Spinal cord (tissue), 10 donors: ENCODE results near the gene ATG7. TPM values are rescaled to one million over a fixed set of nuclear protein-coding genes. Genes with fewer than 3 reads are reported as not detected.
"Not testable (repeated sequence)": the region's sequence is repeated elsewhere in the genome, so short reads cannot be mapped to it uniquely, and the experiment has no call there.

Experiments
- DNase-seq, 6 donors: peaks; one replicate each; pipeline versions ENCODE4 v3.0.0 to v3.0.0-alpha.2; 2013 to 2015; ENCODE audit warnings: low spot score in 6 of 6, low read depth in 4 of 6
- H3K27ac ChIP-seq: one replicate; pipeline ENCODE4 v1.5.1; 2013; ENCODE audit warnings: low read depth, low read length, control low read depth
- H3K27me3 ChIP-seq: one replicate; pipeline ENCODE4 v1.6.1; 2013; ENCODE audit warnings: low read length; ENCODE audit not compliant: control insufficient read depth, insufficient read depth
- H3K36me3 ChIP-seq: one replicate; pipeline ENCODE4 v1.6.1; 2013; ENCODE audit warnings: low read length; ENCODE audit not compliant: control insufficient read depth, insufficient read depth
- H3K4me1 ChIP-seq: one replicate; pipeline ENCODE4 v1.6.1; 2013; ENCODE audit warnings: low read length; ENCODE audit not compliant: control insufficient read depth, insufficient read depth
- H3K4me3 ChIP-seq: one replicate; pipeline ENCODE4 v1.5.1; 2013; ENCODE audit warnings: low read depth, low read length, control low read depth
- H3K9me3 ChIP-seq: one replicate; pipeline ENCODE4 v1.6.1; 2013; ENCODE audit warnings: low read length; ENCODE audit not compliant: control insufficient read depth, insufficient read depth
- WGBS: methylation state at CpG from one replicate; pipeline ENCODE4 v1.1.5; 2013; ENCODE audit warnings: missing lambda C conversion rate; ENCODE audit not compliant: insufficient coverage; 5-methylcytosine and 5-hydroxymethylcytosine counted together
- polyA plus RNA-seq, 2 donors: library from polyadenylated mRNA; unstranded; fragments of 120-200 nt; gene quantifications; one replicate each; pipeline ENCODE4 v1.2.1, GENCODE V29; 2013; ENCODE audit not compliant: insufficient read length in 2 of 2
- total RNA-seq, 2 donors: library from RNA; depleted of rRNA in 1 of 2; stranded (reverse); fragments of 120-200 nt in 1 of 2; fragments of >200 nt in 1 of 2; gene quantifications; one replicate each; pipeline versions ENCODE4 v1.2.3 to v1.2.4, GENCODE V29; 2013 to 2014
- donor health status: healthy.

ATG7 gene
- total and polyA plus RNA-seq, 4 donors, result 18.2 to 48.0 (median 26.4) TPM

- no peak overlapping the region for H3K4me3 ChIP-seq
- DNase-seq, result peak in 2 of 6 donors; percentile 68 to 89
- 0% methylated on average over 1 of the region's 9 CpGs for WGBS
Measured at GRCh38 chr3:11509173-11510000, 237.2 kb downstream of the ATG7 start.

GRCh38 chr3:11510001-11510340 lies 237.8 kb downstream of the ATG7 start:
- Histone ChIP-seq H3K36me3 (peaks cover 7% of the 10 kb centered on the region), H3K4me1 (peaks cover 21% of the 10 kb centered on the region), H3K27ac (peak overlapping the region; percentile 79), H3K9me3 (no peaks in the 10 kb centered on the region), H3K4me3 (no peak overlapping the region), H3K27me3 (no peaks in the 10 kb centered on the region)
- 50% methylated on average over 1 of the region's 5 CpGs for WGBS
- peak in 2 of 6 donors; percentile 48 to 68 for DNase-seq

More at GRCh38 chr3:11509173-11510000, 237.2 kb downstream of the ATG7 start:
- Histone ChIP-seq H3K9me3 (no peaks in the 10 kb centered on the region), H3K4me1 (peaks cover 21% of the 10 kb centered on the region), H3K27me3 (no peaks in the 10 kb centered on the region), H3K36me3 (peaks cover 7% of the 10 kb centered on the region), H3K27ac (peak overlapping the region; percentile 79)

- 28% methylated on average over 5 of the region's 5 CpGs for WGBS
- peak in 2 of 6 donors; percentile 57 to 62 for DNase-seq
- H3K27ac ChIP-seq, result peak overlapping the region; percentile 79
- no peaks in the 10 kb centered on the region for H3K9me3 ChIP-seq
- H3K36me3 ChIP-seq, result peaks cover 7% of the 10 kb centered on the region
- peaks cover 21% of the 10 kb centered on the region for H3K4me1 ChIP-seq
- H3K27me3 ChIP-seq, result no peaks in the 10 kb centered on the region
- no peak overlapping the region for H3K4me3 ChIP-seq
Measured at GRCh38 chr3:11510356-11510755, 238.2 kb downstream of the ATG7 start.

GRCh38 chr3:11511606-11512005 lies 239.4 kb downstream of the ATG7 start:
- not testable (repeated sequence) for H3K27ac ChIP-seq
- H3K4me1 ChIP-seq, result peaks cover 21% of the 10 kb centered on the region

DNA sequence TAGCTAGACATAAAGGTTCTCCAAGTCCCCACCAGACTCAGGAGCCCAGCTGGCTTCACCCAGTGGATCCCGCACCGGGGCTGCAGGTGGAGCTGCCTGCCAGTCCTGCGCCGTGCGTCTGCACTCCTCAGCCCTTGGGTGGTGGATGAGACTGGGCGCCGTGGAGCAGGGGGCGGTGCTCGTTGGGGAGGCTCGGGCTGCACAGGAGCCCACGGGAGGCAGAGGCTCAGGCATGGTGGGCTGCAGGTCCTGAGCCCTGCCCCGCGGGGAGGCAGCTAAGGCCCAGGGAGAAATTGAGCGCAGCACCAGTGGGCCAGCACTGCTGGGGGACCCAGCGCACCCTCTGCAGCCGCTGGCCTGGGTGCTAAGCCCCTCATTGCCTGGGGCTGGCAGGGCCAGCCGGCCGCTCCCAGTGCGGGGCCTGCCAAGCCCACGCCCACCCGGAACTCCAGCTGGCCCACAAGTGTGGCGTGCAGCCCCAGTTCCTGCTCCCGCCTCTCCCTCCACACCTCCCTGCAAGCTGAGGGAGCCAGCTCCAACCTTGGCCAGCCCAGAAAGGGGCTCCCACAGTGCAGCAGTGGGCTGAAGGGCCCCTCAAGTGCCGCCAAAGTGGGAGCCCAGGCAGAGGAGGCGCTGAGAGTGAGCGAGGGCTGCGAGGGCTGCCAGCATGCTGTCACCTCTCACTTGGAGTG lies 241.1 kb downstream of the ATG7 start:
- not testable (repeated sequence) for H3K4me3 ChIP-seq, H3K27me3 ChIP-seq, H3K27ac ChIP-seq, H3K9me3 ChIP-seq, H3K36me3 ChIP-seq, DNase-seq
- peaks cover 17% of the 10 kb centered on the region for H3K4me1 ChIP-seq
- 92% methylated on average over 25 of the region's 27 CpGs for WGBS

More at GRCh38 chr3:11511606-11512005, 239.4 kb downstream of the ATG7 start:
- DNase-seq, H3K27me3 ChIP-seq, H3K36me3 ChIP-seq, H3K4me3 ChIP-seq, H3K9me3 ChIP-seq: not testable (repeated sequence)
- 97% methylated on average over 13 of the region's 20 CpGs for WGBS

DNA sequence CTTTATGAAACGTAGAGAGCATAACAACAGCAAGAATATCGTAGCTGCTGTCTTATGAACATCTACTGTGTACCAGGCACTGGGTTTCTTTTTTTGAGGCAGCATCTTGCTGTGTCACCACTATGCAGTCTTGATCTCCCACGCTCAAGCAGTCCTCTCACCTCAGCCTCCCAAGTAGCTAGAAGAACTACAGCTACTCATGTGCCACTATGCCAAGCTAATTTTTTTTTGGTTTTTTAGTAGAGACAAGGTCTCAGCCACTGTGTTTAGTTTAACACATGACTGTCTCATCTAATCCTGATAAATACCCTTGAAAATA lies 241.6 kb downstream of the ATG7 start:
- Histone ChIP-seq H3K27ac (no peak overlapping the region), H3K36me3 (peaks cover 7% of the 10 kb centered on the region), H3K4me3 (no peak overlapping the region), H3K4me1 (peaks cover 14% of the 10 kb centered on the region), H3K9me3 (no peaks in the 10 kb centered on the region), H3K27me3 (no peaks in the 10 kb centered on the region)
- no peak for DNase-seq
- 92% methylated on average over 3 of the region's 3 CpGs for WGBS

GRCh38 chr3:11514191-11514821 lies 242.1 kb downstream of the ATG7 start:
- no peak overlapping the region for H3K4me3 ChIP-seq
- peak in 1 of 6 donors; percentile 62 for DNase-seq
- 0% methylated on average over 2 of the region's 7 CpGs for WGBS
- H3K36me3 ChIP-seq, result peaks cover 7% of the 10 kb centered on the region
- H3K27me3 ChIP-seq, result no peaks in the 10 kb centered on the region
- H3K9me3 ChIP-seq, result no peaks in the 10 kb centered on the region
- peaks cover 10% of the 10 kb centered on the region for H3K4me1 ChIP-seq
- H3K27ac ChIP-seq, result no peak overlapping the region

- no peak overlapping the region for H3K27ac ChIP-seq
- no peak for DNase-seq
- H3K27me3 ChIP-seq, result no peaks in the 10 kb centered on the region
- 90% methylated on average over 6 of the region's 6 CpGs for WGBS
- peaks cover 3% of the 10 kb centered on the region for H3K36me3 ChIP-seq
- H3K4me3 ChIP-seq, result no peak overlapping the region
- H3K9me3 ChIP-seq, result no peaks in the 10 kb centered on the region
- no peaks in the 10 kb centered on the region for H3K4me1 ChIP-seq
Measured at GRCh38 chr3:11517601-11518000, 245.4 kb downstream of the ATG7 start.

DNA sequence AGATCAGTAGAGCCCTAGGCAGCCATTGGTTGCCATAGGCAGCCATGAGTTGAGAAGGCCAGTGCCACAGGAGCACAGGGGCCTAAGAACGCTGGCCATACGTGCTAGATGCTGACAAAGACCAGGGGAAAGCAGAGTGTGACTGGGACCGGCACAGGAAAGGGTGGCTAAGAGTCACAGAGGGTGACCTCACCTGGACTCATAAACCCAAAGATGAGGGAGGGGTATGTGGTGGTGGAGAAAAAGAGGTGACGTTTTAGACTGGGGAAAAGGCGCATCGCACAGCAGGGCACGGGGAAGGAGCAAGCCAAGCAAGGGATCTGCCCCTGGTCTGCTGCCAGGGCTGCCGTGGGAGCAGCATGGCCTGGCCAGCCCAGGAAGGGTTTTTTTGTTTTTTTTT lies 249.0 kb downstream of the ATG7 start:
- no peaks in the 10 kb centered on the region for H3K27me3 ChIP-seq
- H3K9me3 ChIP-seq, result no peaks in the 10 kb centered on the region
- no peak overlapping the region for H3K4me3 ChIP-seq
- DNase-seq, result no peak
- no peak overlapping the region for H3K27ac ChIP-seq
- peaks cover 6% of the 10 kb centered on the region for H3K4me1 ChIP-seq
- 83% methylated on average over 8 of the region's 8 CpGs for whole genome bisulfite sequencing
- no peaks in the 10 kb centered on the region for H3K36me3 ChIP-seq
